ENCODE measurements around the gene ZNF136. TPM values are rescaled to one million over a fixed set of nuclear protein-coding genes. Genes with fewer than 3 reads are reported as not detected.

ZNF136 gene
- total and polyA plus RNA-seq, 2 donors from 2014 or later = 4.6 to 14.4 TPM

GRCh38 chr19:12141405-12141736, 21.5 kb upstream of the ZNF136 start:
- TF ChIP-seq, protein P1, sequence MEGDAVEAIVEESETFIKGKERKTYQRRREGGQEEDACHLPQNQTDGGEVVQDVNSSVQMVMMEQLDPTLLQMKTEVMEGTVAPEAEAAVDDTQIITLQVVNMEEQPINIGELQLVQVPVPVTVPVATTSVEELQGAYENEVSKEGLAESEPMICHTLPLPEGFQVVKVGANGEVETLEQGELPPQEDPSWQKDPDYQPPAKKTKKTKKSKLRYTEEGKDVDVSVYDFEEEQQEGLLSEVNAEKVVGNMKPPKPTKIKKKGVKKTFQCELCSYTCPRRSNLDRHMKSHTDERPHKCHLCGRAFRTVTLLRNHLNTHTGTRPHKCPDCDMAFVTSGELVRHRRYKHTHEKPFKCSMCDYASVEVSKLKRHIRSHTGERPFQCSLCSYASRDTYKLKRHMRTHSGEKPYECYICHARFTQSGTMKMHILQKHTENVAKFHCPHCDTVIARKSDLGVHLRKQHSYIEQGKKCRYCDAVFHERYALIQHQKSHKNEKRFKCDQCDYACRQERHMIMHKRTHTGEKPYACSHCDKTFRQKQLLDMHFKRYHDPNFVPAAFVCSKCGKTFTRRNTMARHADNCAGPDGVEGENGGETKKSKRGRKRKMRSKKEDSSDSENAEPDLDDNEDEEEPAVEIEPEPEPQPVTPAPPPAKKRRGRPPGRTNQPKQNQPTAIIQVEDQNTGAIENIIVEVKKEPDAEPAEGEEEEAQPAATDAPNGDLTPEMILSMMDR (IDR thresholded peaks at IDR 0.05; ENCODE audit: borderline replicate concordance, extremely low read depth, insufficient read depth) = no peak
- Histone ChIP-seq H3K4me1 (ENCODE audit: control insufficient read depth in 2 of 3, insufficient read depth in 2 of 3, low read depth in 1 of 3, low read length in 3 of 3) (peaks cover 2 to 11% (median 7%) of the 10 kb centered on the region in 3 donors), H3K27ac (ENCODE audit: low read depth in 2 of 2, low read length in 2 of 2) (no peak overlapping the region), H3K27me3 (ENCODE audit: control insufficient read depth, insufficient read depth, low read length) (no peaks in the 10 kb centered on the region), H3K9ac (ENCODE audit: low read length in 3 of 3) (no peak overlapping the region), H3K4me3 (ENCODE audit: low read length in 3 of 3) (peak overlapping the region in 1 of 3 donors; percentile 91), H3K36me3 (ENCODE audit: control insufficient read depth in 2 of 3, insufficient read depth in 3 of 3, low read length in 3 of 3) (peaks cover 13 to 19% (median 14%) of the 10 kb centered on the region in 3 donors), H3K9me3 (ENCODE audit: control insufficient read depth in 2 of 3, insufficient read depth in 1 of 3, low read length in 3 of 3) (peaks cover 0 to 1% (median 0%) of the 10 kb centered on the region in 3 donors)
- intact Hi-C loops (cut with DNase I) = no loop called here
- FAIRE-seq (no peak), DNase-seq (no peak)

- FAIRE-seq = no peak
- Histone ChIP-seq H3K27ac (ENCODE audit: low read depth in 2 of 2, low read length in 2 of 2) (no peak overlapping the region), H3K4me1 (ENCODE audit: control insufficient read depth in 2 of 3, insufficient read depth in 2 of 3, low read depth in 1 of 3, low read length in 3 of 3) (peaks cover 0 to 10% (median 7%) of the 10 kb centered on the region in 3 donors), H3K4me3 (ENCODE audit: low read length in 3 of 3) (no peak overlapping the region), H3K9ac (ENCODE audit: low read length in 3 of 3) (no peak overlapping the region), H3K9me3 (ENCODE audit: control insufficient read depth in 2 of 3, insufficient read depth in 1 of 3, low read length in 3 of 3) (peaks cover 0 to 1% (median 0%) of the 10 kb centered on the region in 3 donors), H3K36me3 (ENCODE audit: control insufficient read depth in 2 of 3, insufficient read depth in 3 of 3, low read length in 3 of 3) (peaks cover 12 to 32% (median 14%) of the 10 kb centered on the region in 3 donors), H3K27me3 (ENCODE audit: control insufficient read depth, insufficient read depth, low read length) (no peaks in the 10 kb centered on the region)
- intact Hi-C loops (cut with DNase I) = no loop called here
- TF ChIP-seq, protein P1 (IDR thresholded peaks at IDR 0.05; ENCODE audit: borderline replicate concordance, extremely low read depth, insufficient read depth) = no peak
- DNase-seq = no peak
These were observed 17.5 kb upstream of the ZNF136 start for GRCh38 chr19:12145348-12145747.

- Histone ChIP-seq H3K4me1 (ENCODE audit: control insufficient read depth in 2 of 3, insufficient read depth in 2 of 3, low read depth in 1 of 3, low read length in 3 of 3) (peaks cover 0 to 5% (median 0%) of the 10 kb centered on the region in 3 donors), H3K36me3 (ENCODE audit: control insufficient read depth in 2 of 3, insufficient read depth in 3 of 3, low read length in 3 of 3) (peaks cover 0 to 4% (median 3%) of the 10 kb centered on the region in 3 donors), H3K27me3 (ENCODE audit: control insufficient read depth, insufficient read depth, low read length) (no peaks in the 10 kb centered on the region), H3K9me3 (ENCODE audit: control insufficient read depth in 2 of 3, insufficient read depth in 1 of 3, low read length in 3 of 3) (no peaks in the 10 kb centered on the region), H3K27ac (ENCODE audit: low read depth in 2 of 2, low read length in 2 of 2) (no peak overlapping the region), H3K9ac (ENCODE audit: low read length in 3 of 3) (peak overlapping the region; percentile 54 to 83 (median 77)), H3K4me3 (ENCODE audit: low read length in 3 of 3) (peak overlapping the region; percentile 66 to 85 (median 83))
- intact Hi-C loops (cut with DNase I) = no loop called here
- peak in 2 of 5 donors; percentile 35 for DNase-seq
- no peak for FAIRE-seq
- TF ChIP-seq, protein P1 (IDR thresholded peaks at IDR 0.05; ENCODE audit: borderline replicate concordance, extremely low read depth, insufficient read depth) = no peak
These were observed 7.5 kb upstream of the ZNF136 start for GRCh38 chr19:12155324-12155860.
